Renal cortical epithelial cell (primary cell): ENCODE measurements around the gene LHX6. TPM values are rescaled to one million over a fixed set of nuclear protein-coding genes. Genes with fewer than 3 reads are reported as not detected.

Experiments
- DNase-seq: peaks from one replicate; pipeline ENCODE4 v3.0.0-alpha.2; 2011; ENCODE audit warnings: low read depth
- total RNA-seq: library from RNA; depleted of rRNA; stranded (reverse); fragments of >200 nt; gene quantifications from 2 replicates; pipeline ENCODE4 v1.2.3, GENCODE V29; 2014

The LHX6 gene
- total RNA-seq = 0.10 and 0.17 TPM in 2 replicates

DNA sequence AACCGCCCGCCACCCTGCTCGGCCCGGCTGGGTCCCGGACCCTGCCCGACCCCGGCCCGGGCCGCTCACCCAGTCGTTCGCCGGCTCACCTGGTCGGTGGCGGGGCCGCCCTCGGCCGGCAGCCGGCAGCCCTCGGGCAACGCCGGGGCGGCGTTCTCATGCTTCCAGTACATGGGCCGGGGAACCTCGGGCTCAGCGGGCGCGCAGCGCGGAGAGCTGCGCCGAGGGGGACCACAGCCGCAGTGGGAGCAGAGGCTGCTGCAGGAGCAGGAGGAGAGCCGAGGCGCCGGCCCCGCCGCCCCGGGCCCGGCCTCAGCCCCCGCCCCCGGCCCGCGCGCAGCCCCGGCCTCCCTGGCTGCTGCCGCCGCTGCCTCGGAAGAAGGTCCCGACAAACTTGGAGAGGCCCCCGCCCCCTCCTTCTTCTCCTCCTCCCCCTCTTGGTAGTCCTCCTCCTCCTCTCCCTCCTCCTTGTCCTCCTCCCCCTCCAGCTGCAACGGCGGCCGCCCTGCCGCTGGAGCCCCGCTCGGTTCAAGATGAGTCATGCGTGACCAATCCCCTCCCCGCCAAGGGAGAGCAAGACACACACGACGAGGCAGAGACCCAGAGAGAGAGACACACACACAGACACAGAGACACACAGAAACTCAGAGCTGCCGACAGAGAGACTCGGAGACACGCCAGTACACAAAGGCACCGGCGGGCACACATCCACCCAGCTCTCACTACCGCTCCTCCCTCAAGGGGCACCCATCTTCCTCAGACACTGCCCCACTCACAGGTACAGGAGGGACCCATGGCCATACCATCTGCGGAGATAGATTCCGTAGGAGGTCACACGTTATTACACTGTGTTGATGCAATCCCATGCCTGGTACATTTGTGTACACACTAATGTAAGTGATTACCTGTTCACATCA, at the start of gene LHX6:
Gene LHX6 (minus strand): TSS at position 390 of the 917 bp plus-strand sequence. CDS start 217 bp downstream, at position 173.
- no peak for DNase-seq

DNA sequence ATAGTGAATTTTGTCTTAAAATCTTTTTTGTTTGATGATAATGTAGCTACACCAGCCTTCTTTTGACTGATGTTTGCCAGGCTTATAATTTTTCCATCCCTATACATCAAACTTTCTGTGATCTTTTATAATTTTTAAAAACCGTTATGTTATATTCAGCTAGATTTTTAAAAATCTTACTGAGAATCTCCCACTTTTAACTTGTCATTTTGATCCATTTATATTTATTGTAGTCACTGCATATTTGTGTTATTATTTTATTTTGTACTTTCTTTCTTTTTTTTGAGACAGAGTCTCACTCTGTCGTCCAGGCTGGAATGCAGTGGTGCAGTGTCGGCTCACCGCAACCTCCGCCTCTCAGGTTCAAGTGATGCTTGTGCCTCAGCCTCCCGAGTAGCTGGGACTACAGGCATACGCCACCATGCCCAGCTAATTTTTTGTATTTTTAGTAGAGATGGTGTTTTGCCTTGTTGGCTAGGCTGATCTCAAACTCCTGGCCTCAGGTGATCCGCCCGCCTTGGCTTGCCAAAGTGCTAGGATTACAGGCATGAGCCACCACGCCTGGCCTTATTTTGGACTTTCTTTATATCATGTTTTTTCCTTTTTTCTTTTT, 48.6 kb upstream of the LHX6 start:
- no peak for DNase-seq

DNA sequence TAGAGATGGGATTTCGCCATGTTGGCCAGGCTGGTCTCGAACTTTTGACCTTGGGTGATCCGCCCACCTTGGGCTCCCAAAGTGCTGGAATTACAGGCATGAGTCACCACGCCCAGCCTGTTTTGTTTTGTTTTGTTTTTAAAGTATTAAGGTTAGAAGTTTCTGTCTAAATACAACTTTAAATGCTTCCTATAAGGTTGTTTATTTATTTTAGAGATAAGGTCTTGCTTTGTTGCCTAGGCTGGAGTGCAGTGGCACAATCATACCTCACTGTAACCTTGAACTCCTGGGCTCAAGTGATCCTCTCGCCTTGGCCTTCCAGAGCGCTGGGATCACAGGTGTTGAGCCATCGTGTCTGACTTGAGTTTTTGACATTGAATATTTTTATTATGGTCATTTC, 47.3 kb upstream of the LHX6 start:
- DNase-seq = no peak

DNA sequence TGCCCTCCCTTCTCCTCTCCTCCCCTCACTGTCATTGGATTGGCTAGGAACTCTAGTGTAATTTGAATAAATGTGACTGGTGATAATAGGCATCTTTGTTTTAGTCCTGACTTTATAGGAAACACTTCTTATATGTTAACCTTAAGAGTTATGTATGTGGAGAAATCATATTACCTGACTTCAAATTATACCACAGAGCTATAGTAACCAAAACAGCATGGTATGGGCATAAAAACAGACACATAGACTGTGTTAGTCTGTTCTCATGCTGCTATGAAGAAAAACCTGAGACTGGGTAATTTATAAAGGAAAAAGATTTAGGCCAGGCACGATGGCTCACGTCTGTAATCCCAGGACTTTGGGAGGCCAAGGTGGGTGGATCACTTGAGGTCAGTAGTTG, 45.3 kb upstream of the LHX6 start:
- no peak for DNase-seq

DNA sequence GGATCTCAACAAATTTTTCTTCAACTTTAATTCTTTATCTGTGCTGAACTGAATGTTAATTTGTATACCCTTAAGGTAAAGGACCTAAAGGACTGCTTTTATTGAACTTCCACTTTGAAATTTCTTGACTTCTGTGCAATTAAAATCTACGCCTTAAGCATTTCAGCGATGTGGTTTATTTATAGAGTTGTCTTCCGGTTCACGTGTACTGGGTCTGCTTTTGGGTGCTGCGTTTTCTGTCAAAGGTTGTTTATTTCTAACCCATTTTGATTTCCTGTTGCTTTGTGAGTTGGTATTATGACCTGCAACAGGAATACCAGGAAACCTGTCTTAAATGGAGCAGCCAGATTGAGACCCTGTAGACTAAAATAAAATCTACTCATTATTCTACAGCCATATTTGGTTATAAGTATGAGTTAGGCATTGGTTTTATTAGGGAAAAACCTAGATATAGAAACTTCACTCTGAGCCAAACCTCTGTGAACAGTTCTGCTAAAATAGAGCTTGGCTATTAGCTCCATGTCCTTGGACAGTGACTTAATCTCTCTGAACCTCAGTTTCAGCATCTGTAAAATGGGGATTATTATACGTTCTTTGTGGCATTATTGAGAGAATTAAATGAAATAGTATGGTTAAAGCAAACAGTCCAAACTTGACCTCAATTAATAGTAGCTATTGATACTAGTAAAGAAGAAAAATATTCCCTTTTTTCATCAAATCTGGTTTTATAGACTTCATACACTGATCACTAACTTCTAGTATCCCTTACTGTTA, 39.5 kb upstream of the LHX6 start:
- DNase-seq = no peak

DNA sequence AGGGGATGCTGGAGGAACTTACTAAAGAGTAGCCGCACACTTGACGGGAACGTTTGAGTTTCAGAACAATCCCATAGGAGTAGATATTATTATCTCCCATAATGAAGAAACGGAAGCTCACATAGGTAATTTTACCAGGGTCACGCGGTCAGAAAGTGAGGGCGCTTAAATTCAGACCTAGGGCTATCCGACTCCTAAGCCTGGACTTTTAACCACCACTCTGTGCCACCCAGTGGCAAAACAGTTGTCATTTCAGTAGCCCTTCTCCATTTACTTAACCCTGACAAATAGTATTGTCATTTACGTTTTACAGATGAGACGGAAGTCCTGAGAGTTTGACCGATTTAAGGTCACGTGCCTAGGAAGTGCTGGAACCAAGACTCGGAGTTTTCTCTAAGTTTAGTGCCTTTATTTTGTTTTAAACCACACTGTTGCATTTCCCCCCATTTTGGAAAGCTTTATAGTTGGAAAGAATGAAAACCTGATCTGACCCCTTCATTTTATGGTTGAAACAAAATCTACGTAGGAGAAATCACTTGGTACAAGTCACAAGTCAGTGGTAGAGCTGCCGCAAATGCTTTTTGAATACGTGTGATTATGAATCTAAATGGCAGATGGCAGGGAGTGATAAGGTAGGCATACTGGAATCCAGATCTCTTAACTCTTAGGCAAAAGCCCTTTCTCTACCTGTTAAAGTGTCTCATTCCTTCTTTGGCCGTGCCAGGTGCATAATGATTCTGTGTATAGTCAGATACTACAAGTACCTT, 36.6 kb upstream of the LHX6 start:
- DNase-seq = peak; percentile 57

DNA sequence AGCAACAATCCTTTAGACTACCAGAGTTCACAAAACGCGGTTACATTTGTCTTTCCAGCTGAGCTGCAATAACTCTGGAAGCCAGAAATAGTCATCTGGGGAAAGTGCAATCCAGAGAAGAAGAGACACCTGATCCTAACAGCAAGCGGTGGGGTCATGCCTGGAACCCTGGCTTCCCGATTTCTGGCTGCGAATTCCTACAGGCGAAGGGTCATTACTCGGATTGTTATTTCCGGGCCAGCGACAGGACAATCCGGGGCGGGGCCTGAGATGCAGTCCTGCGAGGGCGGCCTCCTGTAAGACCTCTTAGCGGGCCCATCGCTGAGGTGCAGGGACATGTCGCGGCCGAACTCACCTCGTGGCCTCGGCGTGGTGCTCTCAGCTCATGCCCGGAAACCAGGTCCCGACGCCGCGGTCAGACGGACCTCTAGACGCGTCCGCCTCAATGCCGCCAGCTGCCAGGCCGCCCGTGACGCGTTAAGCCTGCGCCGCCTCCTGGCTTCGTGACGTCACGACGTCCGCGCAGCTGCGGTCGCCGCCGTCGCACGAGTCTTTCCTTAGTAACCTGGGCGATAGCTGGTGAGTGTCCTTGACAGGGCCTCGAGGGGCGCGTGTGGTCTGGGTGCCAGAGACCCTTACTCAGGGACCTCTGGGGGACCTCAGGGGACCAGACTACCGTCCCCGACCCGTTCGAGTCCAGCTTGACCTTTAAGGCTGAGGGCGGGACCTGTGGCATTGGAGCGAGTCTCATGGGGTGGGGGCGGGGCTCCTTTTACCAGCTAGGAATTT, 35.8 kb upstream of the LHX6 start, which contains the start of the genes MRRF and RBM18:
Gene MRRF (plus strand): TSS at position 523 of the 789 bp plus-strand sequence. CDS start 6,010 bp downstream, outside the sequence.
Gene RBM18 (minus strand): TSS at position 481 of the 789 bp plus-strand sequence. CDS start 3,348 bp downstream, outside the sequence.
- peak; percentile 67 for DNase-seq

DNA sequence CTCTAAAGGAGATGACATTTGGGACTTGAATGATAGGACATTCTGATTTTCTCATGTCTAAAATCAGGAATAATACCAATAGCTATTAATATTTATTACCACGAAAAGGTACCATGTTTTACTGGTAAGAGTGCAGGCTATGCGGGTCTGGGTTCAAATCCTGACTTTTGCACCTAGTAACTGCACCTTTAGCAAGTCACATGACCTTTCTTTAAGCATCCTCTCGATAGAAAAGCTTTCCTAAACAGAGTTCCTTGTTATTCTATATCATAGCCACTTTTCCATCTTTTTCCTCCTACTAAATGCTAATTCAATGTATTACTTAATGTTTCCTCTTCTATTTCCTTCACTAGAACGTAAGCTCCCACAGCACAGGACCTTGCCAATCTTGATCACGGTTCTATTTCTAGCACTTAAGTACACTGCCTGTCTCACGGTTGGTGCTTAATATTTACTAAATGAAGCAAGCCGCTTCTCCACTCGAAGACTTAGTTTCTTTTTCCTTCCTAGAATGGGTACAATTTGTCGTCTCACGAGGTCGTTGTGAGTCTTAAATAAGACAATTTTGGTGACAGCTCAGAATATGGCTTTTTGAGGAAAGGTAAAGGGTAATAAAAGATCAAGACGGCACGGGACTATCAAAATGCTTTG, 35.1 kb upstream of the LHX6 start:
- DNase-seq = peak; percentile 18

DNA sequence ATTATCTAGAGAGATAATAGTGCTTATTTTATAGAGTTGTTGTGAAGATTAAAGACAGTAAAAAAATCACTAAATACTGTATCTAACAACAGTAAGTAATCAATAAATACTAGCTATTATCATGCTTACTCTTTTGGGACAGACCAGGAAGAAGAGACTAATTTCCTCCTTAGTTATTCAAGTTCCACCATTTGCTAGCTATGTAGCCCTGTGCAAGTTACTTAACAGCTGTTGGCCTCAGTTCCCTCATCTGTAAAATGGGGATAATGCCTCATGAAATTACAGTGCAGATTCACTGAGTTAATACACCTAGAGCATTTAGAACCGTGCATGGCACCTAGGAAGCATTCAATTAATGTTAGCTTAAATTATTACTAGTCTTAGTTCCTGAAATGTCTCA, 33.3 kb upstream of the LHX6 start:
- no peak for DNase-seq

DNA sequence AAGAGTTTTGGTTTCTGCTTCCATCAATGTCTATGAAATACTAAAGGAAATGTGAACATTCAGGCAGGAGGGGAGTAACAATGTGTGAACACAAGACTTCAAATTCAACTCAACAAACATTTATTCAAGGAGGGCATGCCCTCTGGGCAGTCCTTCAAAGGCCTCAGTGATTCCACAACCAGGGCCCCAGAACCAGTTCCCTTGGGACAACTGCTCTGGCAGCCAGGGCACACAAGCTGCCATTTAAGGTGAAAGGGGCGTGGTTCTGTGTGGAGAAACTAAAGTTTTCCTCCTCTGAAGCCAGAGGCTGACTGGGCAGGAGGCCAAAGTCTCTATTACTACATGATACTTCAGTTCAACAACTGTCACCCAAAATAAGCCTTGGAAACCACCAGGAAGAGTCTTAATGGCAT, 32.7 kb upstream of the LHX6 start:
- DNase-seq = peak; percentile 55

DNA sequence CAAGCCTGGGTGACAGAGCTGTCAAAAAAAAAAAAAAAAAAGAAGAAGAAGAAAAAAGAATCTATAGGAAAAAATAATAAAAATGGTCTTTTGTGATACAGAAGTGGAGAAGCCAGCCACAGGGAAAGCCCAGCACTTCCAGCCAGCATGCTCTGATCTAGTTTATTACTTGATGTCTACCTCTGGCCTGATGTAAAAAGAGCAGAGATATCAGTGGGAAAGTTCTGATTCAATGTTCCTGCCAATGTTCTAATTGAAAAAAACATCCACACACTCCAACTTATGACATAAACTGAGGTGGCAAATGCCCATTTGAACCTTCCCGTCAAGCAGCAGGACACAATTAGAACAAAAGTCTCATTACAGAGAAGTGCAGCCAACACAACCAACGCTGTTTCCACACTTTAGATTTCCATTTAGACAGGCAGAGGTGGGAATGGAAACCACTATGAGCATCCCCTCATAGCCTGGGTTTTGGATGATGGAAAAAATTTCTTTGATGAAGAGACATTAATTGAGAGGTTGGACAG, 30.2 kb upstream of the LHX6 start:
- DNase-seq = no peak

DNA sequence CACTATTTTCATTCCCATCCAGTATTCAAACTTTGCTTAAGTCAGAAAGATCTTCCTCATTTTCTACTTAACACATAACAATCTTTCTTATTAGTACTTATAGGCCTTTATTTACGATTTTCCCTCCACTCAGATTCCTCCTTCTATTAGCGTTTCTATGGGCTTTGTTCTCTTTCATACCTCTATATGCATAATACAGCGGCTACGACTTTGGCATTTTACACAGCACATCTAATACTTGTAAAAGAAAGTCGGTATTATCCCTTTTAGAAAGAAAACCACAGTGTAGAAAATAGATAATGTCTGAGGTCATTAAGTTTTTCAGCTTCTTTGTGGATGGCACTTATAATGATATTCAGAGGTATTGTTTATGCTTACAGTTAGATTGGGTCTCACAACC, 27.4 kb upstream of the LHX6 start:
- DNase-seq = no peak

DNA sequence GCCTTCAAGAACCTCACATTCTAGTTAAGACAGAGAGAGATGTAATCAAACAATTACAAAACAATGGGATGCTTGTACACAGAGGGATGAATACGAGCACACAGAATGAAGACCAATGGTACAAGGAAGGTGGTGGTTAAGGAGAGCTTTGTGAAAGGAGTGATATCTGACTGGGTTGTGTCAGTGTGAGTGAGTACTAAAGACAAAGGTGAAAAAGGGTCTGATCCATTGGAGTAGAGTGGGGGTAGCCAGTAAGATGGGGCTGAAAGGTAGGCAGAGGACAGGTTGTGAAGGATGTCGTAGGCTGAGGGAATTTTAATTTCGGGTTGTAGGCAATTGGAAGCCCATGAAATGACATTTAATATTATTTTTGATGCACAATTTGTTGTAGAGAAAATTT, 26.0 kb upstream of the LHX6 start:
- DNase-seq = no peak

DNA sequence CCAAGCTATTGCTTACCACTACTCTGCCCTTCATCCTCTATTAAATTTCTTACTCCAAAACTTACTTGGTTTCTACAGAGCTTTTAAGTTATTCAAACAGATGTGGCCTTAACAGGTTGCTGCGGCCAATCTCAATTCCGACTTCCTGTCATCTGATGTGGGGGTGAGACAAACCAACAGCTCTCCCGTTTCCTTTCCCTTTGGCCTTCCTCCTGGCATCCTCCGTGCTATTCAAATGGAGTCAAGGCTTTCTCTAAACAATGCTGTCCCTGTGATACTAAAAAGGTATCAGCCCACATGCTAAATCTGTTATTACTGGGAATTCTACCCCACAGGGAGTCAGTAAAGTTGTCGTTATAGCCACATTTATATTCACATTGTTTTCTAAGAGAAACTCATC, 24.0 kb upstream of the LHX6 start:
- DNase-seq = no peak

DNA sequence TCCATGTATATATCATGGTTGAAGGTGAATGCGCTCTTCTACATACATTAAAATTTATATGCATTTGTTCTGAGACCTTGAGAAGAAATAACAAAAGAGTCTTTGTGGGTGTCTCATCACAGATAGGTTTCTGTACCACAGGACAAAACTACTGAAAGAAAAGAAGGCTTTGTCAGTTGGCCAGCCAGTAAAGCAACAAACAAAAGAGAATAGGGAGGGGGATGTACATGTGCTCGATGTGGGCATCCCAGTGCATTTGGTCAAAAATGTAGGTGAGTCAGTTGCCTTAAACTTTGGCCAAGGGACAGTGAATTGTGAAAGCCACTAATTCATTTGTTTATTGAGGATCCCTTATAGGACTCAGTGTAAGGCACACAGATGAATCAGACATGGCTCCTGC, 22.6 kb upstream of the LHX6 start:
- no peak for DNase-seq

DNA sequence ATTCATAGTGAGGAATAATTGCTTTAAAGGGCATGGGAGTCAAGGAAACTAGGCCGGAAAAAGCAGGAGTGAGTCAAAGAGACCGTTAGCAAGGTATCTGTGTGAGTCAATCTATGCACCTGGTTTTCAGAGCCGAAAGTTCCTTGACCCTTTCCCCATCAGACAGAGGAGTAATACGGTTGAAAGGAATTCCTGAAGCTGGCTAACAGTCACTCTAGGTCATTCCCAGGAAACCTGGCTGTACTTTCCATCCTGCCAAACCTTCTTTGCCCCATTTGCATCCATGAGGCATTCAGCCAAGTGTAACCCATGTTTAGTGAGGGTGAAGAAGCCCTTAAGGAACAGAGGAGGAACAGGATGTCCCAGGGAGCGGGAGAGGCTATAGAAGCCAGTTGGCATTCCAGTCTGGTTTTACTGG, 19.7 kb upstream of the LHX6 start:
- DNase-seq = peak; percentile 91

DNA sequence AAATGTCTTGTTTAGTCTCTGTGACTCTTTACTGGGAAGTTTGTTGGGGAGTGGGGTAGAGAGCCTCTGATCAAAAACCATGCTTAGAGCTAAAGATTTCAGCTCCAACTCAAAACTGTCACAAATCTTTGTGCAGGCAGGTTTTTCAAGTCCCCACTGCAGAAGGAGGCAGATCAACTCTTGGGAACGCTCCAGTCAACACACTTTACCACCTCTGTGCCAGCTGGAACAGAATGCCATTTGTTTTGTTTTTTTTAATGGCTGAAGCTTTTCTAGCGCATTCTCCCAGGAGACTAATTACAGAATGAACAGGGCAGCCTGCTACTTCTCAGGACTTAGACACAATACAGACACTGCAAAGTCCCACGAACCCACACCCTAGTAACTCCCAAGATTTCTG, 17.9 kb upstream of the LHX6 start:
- no peak for DNase-seq

DNA sequence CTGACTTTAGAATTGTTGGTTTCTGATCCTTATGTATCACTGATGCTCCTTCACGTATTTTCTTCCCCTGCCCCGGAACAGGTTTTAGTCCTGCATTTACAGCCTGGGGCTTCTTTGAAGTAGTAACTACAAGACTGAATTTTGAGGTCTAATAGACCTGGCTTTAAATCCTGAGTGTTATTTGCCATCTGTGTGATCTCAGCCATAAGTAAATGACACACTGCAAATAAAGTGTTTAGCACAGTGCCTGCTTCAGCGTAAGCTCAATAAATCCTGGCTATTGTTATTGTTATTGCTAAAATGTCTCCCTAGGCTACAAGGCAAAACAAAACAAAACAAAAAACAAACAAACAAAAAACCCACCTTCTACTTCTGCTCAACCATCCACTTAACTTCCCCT, 15.6 kb upstream of the LHX6 start:
- DNase-seq = no peak

DNA sequence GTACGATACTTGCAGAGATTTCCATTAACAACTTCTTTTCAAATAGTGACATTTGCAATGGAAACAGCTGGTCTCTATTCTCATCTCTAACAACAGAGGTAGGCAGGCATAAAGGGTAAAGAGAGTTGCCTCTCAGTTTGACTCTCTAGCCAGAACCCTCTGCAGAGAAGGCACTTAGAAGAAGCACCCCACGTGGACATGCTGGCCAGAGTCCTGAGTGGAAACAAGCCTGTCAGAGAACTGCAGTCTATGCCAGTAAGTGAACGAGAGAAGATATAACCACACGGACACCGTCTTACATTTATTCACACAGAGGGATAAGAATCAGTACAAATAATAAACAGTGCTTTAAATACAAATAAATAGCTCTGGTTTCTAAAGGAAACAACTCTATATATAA, 11.0 kb upstream of the LHX6 start:
- DNase-seq = no peak

DNA sequence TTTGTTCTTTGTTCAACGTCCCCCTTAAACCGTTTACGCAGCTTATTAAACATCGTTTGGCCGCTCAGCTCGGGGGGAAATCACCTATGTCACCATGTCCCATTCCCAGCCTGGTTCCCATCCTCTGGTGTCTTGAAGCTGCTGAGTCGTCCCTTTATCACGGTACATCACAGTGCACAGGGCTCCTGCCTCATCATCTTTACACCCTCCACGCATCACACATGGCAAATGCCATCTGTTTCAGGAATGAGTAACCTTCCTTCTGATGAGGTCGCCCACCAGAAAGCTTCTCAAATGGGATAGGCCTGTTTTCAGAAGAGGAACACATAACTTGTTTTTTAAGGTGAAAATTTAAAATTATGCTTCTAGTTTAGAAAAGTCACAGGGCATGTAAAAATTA, 7.9 kb upstream of the LHX6 start:
- no peak for DNase-seq
